D341Med (cell line): ENCODE data around the gene SOX2.
"Not testable (repeated sequence)": the region's sequence is repeated elsewhere in the genome, so short reads cannot be mapped to it uniquely, and the experiment has no call there.

Experiments used
- DNase-seq: peaks from one replicate; pipeline ENCODE4 v3.0.0; 2012; ENCODE audit warnings: low spot score

Gene SOX2

DNA sequence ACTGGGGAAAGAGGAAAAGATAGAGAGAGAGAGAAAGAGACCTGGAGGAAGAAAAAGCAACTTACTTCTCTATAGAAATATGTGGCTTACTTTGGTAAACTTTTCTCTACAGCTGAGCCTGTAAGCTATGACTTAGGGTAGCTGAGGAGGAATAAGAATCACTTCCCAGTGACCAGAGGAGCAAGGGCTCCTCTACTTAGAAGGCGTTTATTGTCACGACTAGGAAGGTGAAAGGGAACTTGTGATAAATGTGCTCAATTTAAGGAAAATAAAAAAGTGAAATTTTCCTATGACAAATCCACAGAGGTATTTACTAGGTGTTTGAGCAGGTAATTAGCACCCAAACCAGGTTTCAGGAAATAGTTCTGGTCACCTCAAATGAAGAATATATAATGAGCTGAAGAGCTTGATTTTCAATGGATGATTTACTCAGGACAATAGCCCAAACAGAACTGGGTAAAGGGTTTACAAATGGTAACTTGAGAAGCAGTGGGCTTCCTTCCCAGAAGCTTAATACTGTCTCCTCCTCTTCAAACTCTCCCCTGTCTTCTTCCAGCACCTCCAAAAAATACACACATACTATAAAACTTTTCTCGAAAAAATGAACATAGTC, 46.1 kb downstream of the SOX2 start:
- no peak for DNase-seq

DNA sequence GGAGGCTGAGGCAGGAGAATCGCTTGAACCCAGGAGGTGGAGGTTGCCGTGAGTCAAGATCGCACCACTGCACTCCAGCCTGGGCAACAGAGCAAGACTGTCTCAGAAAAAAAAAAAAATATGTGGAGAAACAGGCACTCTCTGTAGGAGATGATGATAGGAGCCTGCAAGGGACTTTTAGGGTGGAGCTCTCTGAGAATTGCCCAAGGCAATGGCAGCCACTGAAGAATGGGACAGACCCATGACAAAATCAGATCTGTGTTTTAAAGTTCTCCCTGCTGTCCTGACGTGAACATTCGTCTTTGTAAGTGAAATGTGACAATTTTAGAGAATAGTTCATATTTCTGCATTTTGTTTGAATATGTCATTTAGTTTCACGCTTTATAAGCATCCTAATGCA, 50.2 kb downstream of the SOX2 start:
- DNase-seq: no peak

DNA sequence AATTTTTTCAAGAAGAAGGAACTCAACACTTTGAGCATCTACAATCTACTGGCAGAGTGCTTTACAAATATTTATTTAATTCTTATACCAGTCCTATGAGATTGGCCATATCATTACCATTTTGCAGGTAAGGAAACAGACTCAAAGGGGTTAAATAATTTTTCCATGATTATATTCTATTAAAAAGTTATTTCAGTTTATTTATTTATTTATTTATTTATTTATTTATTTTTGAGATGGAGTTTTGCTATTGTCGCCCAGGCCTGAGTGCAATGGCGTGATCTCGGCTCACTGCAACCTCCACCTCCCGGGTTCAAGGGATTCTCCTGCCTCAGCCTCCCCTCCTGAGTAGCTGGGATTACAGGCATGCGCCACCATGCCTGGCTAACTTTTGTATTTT, 52.3 kb downstream of the SOX2 start:
- DNase-seq: not testable (repeated sequence)
